Ishikawa (cell line): Measurements from ENCODE around the gene PCCB.

ENCODE experiments used
- CEBPB ChIP-seq: IDR thresholded peaks from 2 replicates; pipeline ENCODE4 v1.6.1; 2012
- EP300 ChIP-seq: IDR thresholded peaks from 2 replicates; pipeline ENCODE4 v1.6.1; 2012; ENCODE audit warnings: borderline replicate concordance
- FOXM1 ChIP-seq: IDR thresholded peaks from 2 replicates; pipeline ENCODE4 v1.6.1; 2012; ENCODE audit warnings: low read depth, borderline replicate concordance
- RAD21 ChIP-seq: IDR thresholded peaks from 2 replicates; pipeline ENCODE4 v1.6.1; 2012; ENCODE audit warnings: low read depth
- YY1 ChIP-seq: IDR thresholded peaks from 2 replicates; pipeline ENCODE4 v1.6.1; 2012; ENCODE audit warnings: low read depth

DNA sequence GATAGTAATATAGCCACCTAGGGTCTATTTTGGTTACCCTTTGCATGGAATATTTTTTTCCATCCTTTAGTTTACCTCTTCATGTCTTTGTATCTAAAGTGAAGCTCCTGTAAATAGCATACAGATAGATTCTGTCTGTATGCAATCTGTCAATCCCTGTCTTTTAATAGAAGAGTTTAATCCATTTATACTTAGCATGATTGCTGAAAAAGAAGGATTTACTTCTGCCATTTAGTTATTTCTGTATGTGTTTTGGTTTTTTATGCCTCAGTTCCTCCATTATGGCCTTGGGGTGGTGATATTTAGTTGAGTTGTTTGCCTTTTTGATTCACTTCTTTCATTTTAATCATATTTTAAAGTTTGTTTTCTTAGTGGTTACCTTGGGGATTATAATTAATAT lies 29.0 kb downstream of the PCCB start:
- TF ChIP-seq RAD21: no peak
- TF ChIP-seq FOXM1: no peak
- TF ChIP-seq YY1: no peak
- TF ChIP-seq EP300: no peak
- no peak for TF ChIP-seq CEBPB
